ENCODE data around the gene SPG7.
"Not testable (repeated sequence)": the region's sequence is repeated elsewhere in the genome, so short reads cannot be mapped to it uniquely, and the experiment has no call there.

SPG7 gene

GRCh38 chr16:89582614-89583196 is 74.5 kb downstream of the SPG7 start:
- no peak for DNase-seq

GRCh38 chr16:89583197-89583894 is 75.1 kb downstream of the SPG7 start:
- DNase-seq, result no peak

- DNase-seq, result no peak
Measured at GRCh38 chr16:89583895-89584644, 75.9 kb downstream of the SPG7 start.

- no peak for DNase-seq
Measured at GRCh38 chr16:89584768-89585549, 76.8 kb downstream of the SPG7 start.

GRCh38 chr16:89586218-89586617 is 78.0 kb downstream of the SPG7 start:
- no peak for DNase-seq

- DNase-seq, result peak in 1 of 2 experiments; percentile 12
Measured at GRCh38 chr16:89586853-89587252, 78.7 kb downstream of the SPG7 start.

- not testable (repeated sequence) for DNase-seq
Measured at GRCh38 chr16:89587676-89588075, 79.5 kb downstream of the SPG7 start.

GRCh38 chr16:89588413-89589109 is 80.4 kb downstream of the SPG7 start:
- no peak for DNase-seq

GRCh38 chr16:89589241-89589926 is 81.2 kb downstream of the SPG7 start:
- no peak for DNase-seq

- no peak for DNase-seq
Measured at GRCh38 chr16:89593841-89594240, 85.6 kb downstream of the SPG7 start.

GRCh38 chr16:89595330-89596060 is 87.3 kb downstream of the SPG7 start:
- no peak for DNase-seq

- no peak for DNase-seq
Measured at GRCh38 chr16:89596061-89596689, 88.0 kb downstream of the SPG7 start.

- DNase-seq, result no peak
Measured at GRCh38 chr16:89596957-89597649, 88.9 kb downstream of the SPG7 start.

- DNase-seq, result peak; percentile 23 to 54
Measured at GRCh38 chr16:89598199-89598598, 90.0 kb downstream of the SPG7 start.

GRCh38 chr16:89599451-89599858 is 91.3 kb downstream of the SPG7 start:
- DNase-seq, result no peak

- DNase-seq, result no peak
Measured at GRCh38 chr16:89599902-89600301, 91.7 kb downstream of the SPG7 start.

GRCh38 chr16:89600427-89600826 is 92.2 kb downstream of the SPG7 start:
- DNase-seq, result no peak

- no peak for DNase-seq
Measured at GRCh38 chr16:89600956-89601355, 92.8 kb downstream of the SPG7 start.

GRCh38 chr16:89601906-89602272 is 93.7 kb downstream of the SPG7 start:
- no peak for DNase-seq

- no peak for DNase-seq
Measured at GRCh38 chr16:89602273-89602951, 94.2 kb downstream of the SPG7 start.

All from NCI-H446 (cell line).